Measurements from ENCODE around the gene VILL.
"Not testable (repeated sequence)": the region's sequence is repeated elsewhere in the genome, so short reads cannot be mapped to it uniquely, and the experiment has no call there.

- TF ChIP-seq POLR2A (IDR thresholded peaks at IDR 0.05; ENCODE audit: low read depth, low read length); POLR2AphosphoS5 (IDR thresholded peaks at IDR 0.05; ENCODE audit: low read depth, low read length); TAF1 (IDR thresholded peaks at IDR 0.05; ENCODE audit: borderline replicate concordance, low read depth, low read length): not testable (repeated sequence)
Measured at GRCh38 chr3:38053286-38053685, 62.7 kb downstream of the VILL start.

Measured in GM12892 (cell line).